Esophagus squamous epithelium (tissue), 5 donors: ENCODE results near the gene CDH24. TPM values are rescaled to one million over a fixed set of nuclear protein-coding genes. Genes with fewer than 3 reads are reported as not detected.

Experiments
- DNase-seq: peaks from one replicate; lab custom pipeline; 2025; lab: John Stamatoyannopoulos, UW
- H3K27ac ChIP-seq, 4 donors: fragments of 200-600 bp; sonication (generic); one replicate each; pipeline ENCODE4 v1.5.1; 2016 to 2019; ENCODE audit warnings: mild to moderate bottlenecking in 1 of 4
- H3K27me3 ChIP-seq, 4 donors: fragments of 200-600 bp; sonication (generic); 1 replicate in 3 of 4; 2 replicates in 1 of 4; pipeline versions ENCODE4 v1.5.1 to v1.6.0; 2017 to 2021; ENCODE audit warnings: antibody characterized with exemption in 1 of 4
- H3K36me3 ChIP-seq, 3 donors: fragments of 200-600 bp; sonication (generic); one replicate each; pipeline ENCODE4 v1.5.1; 2016 to 2019
- H3K4me1 ChIP-seq, 3 donors: fragments of 200-600 bp; sonication (generic); one replicate each; pipeline ENCODE4 v1.5.1; 2017 to 2019
- H3K4me3 ChIP-seq, 4 donors: fragments of 200-600 bp; sonication (generic); 1 replicate in 3 of 4; 2 replicates in 1 of 4; pipeline ENCODE4 v1.5.1; 2016 to 2019; ENCODE audit warnings: mild to moderate bottlenecking in 2 of 4, moderate library complexity in 1 of 4
- H3K9me3 ChIP-seq, 3 donors: fragments of 200-600 bp; sonication (generic); one replicate each; pipeline ENCODE4 v1.5.1; 2016 to 2019
- POLR2A ChIP-seq, 4 donors: fragments of 450-650 bp; IDR thresholded peaks; one replicate each; pipeline ENCODE4 v1.6.1; 2017; ENCODE audit warnings: antibody characterized with exemption in 4 of 4, mild to moderate bottlenecking in 4 of 4, moderate library complexity in 3 of 4
- WGBS, 2 donors: methylation state at CpG; one replicate each; pipeline ENCODE4 v1.1.5; 2018; 5-methylcytosine and 5-hydroxymethylcytosine counted together
- intact Hi-C: fragments of 100-400 bp; cut with DNase I; formaldehyde crosslinking; loops from one replicate; pipeline ENCODE4 v1.15.0; 2022
- total RNA-seq, 4 donors: library from RNA; depleted of rRNA; stranded (reverse); fragments of >200 nt; gene quantifications; one replicate each; pipeline ENCODE4 v1.1.0, GENCODE V29; 2016
- TF ChIP-seq, protein P1 (sequence below), 6 experiments: fragments of 450-650 bp in 4 of 6; fragments of 200-600 bp in 2 of 6; sonication (generic) in 2 of 6; IDR thresholded peaks; one replicate each; pipeline ENCODE4 v1.5.1; 2016 to 2019; ENCODE audit warnings: antibody characterized with exemption in 6 of 6, mild to moderate bottlenecking in 4 of 6, moderate library complexity in 4 of 6
- donor health status: DM: yes; HTN: yes; CAD: no.

CDH24 gene
- total RNA-seq, 4 donors from 2014 or later = 3.4 to 6.7 (median 4.8) TPM

DNA sequence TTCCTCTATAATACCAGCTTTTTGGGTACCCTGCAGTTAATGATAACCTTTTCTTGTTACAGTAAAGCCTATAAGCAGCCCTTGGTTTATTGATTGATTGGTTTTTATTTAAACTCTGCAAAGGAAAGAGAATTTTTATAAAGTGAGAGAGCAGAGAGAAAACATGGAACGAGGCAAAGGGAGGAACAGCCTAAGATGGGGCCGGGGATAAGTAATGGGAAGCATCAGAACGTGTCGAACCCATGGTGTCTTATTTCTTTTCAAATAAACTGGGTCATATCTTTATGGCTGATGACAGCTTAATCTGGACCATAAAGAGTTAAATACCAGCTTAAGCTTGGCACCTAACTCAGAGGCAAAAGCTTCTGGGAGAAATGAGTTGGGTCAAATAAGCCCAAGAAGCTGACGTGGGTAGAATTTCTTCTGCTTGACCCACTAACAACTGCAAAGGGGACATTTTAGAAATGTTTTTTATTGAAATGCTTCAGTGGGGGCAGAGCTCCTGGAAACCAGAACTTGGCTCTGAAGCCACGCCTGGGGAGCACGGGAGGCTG lies 35.4 kb downstream of the CDH24 start:
- no peaks in the 10 kb centered on the region for H3K4me1 ChIP-seq
- no peak overlapping the region for H3K27ac ChIP-seq
- no peaks in the 10 kb centered on the region for H3K27me3 ChIP-seq
- 64 to 72% methylated on average over 7 of the region's 7 CpGs for WGBS, 2 donors
- TF ChIP-seq, protein P1, sequence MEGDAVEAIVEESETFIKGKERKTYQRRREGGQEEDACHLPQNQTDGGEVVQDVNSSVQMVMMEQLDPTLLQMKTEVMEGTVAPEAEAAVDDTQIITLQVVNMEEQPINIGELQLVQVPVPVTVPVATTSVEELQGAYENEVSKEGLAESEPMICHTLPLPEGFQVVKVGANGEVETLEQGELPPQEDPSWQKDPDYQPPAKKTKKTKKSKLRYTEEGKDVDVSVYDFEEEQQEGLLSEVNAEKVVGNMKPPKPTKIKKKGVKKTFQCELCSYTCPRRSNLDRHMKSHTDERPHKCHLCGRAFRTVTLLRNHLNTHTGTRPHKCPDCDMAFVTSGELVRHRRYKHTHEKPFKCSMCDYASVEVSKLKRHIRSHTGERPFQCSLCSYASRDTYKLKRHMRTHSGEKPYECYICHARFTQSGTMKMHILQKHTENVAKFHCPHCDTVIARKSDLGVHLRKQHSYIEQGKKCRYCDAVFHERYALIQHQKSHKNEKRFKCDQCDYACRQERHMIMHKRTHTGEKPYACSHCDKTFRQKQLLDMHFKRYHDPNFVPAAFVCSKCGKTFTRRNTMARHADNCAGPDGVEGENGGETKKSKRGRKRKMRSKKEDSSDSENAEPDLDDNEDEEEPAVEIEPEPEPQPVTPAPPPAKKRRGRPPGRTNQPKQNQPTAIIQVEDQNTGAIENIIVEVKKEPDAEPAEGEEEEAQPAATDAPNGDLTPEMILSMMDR (IDR thresholded peaks at IDR 0.05) = no peak
- TF ChIP-seq POLR2A (IDR thresholded peaks at IDR 0.05) = no peak
- DNase-seq = no peak
- H3K36me3 ChIP-seq = peaks cover 0 to 39% (median 15%) of the 10 kb centered on the region in 3 donors
- intact Hi-C loops = no loop called here
- H3K4me3 ChIP-seq = no peak overlapping the region
- H3K9me3 ChIP-seq = no peaks in the 10 kb centered on the region

DNA sequence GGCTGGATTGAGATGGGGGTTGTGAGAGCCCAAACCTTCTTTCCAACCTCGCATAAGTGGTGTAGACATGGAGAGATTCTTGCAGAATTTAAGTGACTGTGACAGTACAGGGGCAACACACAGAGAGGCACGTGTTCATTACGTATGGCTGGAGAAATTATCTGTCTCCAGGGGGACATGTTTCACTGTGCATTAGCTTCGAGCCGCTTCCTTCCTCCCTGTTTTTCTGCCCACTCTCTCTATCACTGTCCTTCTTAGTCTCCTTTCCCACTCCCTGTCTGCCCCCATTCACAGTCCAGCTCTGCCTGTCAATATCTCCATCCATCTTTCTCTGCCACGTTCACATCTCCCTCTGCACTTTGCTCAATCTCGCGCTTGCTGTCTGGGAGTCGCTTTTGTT lies 35.9 kb downstream of the CDH24 start:
- 76 to 77% methylated on average over 9 of the region's 9 CpGs for WGBS, 2 donors
- TF ChIP-seq POLR2A (IDR thresholded peaks at IDR 0.05) = no peak
- TF ChIP-seq, protein P1 (IDR thresholded peaks at IDR 0.05) = no peak
- Histone ChIP-seq H3K4me1 (no peaks in the 10 kb centered on the region), H3K27ac (no peak overlapping the region), H3K36me3 (peaks cover 0 to 34% (median 15%) of the 10 kb centered on the region in 3 donors), H3K4me3 (no peak overlapping the region), H3K27me3 (no peaks in the 10 kb centered on the region), H3K9me3 (no peaks in the 10 kb centered on the region)
- intact Hi-C loops = no loop called here
- no peak for DNase-seq

DNA sequence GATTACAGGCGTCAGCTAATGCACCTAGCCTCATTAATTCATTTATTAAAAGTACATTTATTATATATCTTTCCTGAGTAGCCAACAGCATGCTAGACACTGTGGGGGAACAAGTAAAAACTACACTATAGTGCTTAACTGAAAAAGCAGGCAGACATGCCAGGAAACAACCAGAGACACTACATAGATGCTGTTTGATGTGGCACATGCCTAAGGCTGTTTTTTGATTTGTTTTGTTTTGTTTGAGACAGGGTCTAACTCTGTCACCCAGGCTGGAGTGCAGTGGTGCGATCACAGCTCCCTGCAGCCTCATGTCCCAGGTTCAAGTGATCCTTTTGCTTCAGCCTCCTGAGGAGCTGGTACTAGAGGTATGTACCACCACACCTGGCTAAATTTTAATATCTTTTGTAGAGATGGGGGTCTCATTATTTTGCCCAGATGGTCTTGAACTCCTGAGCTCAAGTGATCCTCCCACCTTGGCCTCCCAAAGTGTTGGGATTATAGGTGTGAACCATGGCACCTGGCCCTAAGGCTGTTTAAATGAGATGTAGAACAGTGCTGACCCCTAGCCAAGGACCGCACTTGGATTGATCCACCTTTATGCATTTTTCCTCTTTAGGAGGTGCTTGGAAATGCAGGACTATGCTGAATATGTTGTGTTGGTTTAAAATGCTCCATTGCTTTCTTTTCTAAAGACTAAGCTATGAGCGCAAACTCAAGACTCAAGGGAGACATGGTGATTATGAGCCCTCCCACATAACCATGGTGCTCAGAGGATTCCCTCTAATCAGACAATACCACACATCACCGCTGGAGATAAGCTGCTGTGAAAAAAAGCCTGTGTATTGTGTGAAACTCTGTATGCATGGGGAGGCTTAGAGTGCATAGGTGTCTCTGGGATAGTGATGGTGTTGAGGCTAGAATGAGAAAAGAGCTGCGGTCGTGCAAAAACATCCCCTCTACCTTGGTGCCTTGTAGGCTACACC lies 36.9 kb downstream of the CDH24 start:
- H3K27ac ChIP-seq = no peak overlapping the region
- 85 to 90% methylated on average over 7 of the region's 7 CpGs for WGBS, 2 donors
- TF ChIP-seq, protein P1 (IDR thresholded peaks at IDR 0.05) = no peak
- no peak for TF ChIP-seq POLR2A (IDR thresholded peaks at IDR 0.05)
- intact Hi-C loops = no loop called here
- H3K4me1 ChIP-seq = no peaks in the 10 kb centered on the region
- no peak for DNase-seq
- H3K27me3 ChIP-seq = no peaks in the 10 kb centered on the region
- H3K9me3 ChIP-seq = no peaks in the 10 kb centered on the region
- H3K4me3 ChIP-seq = no peak overlapping the region
- H3K36me3 ChIP-seq = peaks cover 0 to 24% (median 6%) of the 10 kb centered on the region in 3 donors

DNA sequence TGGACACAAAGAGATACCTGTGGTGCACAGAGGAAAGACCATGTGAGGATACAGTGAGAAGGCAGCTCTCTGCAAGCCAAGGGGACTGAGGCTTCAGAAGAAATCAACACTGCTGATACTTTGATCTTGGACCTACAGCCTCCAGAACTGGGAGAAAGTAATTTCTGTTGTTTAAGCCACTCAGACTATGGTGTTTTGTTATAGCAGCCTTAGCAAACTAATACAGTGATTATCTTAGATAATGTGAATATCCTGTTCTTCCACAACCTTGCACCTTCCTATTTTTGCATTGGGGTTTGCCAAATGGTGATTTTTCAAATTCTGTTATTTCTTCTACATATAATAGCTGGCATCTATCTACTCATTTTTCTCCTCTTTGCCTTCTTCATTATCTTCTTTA lies 39.2 kb downstream of the CDH24 start:
- Histone ChIP-seq H3K4me3 (no peak overlapping the region), H3K4me1 (no peaks in the 10 kb centered on the region), H3K27ac (no peak overlapping the region), H3K27me3 (no peaks in the 10 kb centered on the region), H3K36me3 (peaks cover 0 to under 1% (median 0%) of the 10 kb centered on the region in 3 donors), H3K9me3 (no peaks in the 10 kb centered on the region)
- intact Hi-C loops = no loop called here
- TF ChIP-seq, protein P1 (IDR thresholded peaks at IDR 0.05) = no peak
- TF ChIP-seq POLR2A (IDR thresholded peaks at IDR 0.05) = no peak
- DNase-seq = no peak

DNA sequence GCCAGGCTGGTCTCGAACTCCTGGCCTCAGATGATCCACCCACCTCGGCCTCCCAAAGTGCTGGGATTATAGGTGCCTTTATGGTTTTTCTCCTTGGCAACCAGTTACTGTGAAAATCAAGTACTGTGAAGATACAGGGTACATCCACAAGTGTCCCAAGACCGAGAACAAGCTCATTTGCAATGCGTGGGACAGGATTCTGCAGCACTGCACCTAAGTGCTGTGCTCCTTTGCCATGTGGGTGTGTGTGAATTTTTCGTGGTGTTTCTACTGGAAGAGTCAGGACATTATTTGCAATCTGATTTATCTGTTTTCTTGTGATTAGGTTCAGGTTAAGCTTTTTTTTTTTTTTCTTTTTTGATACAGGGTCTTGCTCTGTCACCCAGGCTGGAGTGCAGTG lies 40.2 kb downstream of the CDH24 start:
- no peaks in the 10 kb centered on the region for H3K27me3 ChIP-seq
- DNase-seq = no peak
- WGBS, 2 donors = 83 to 89% methylated on average over 3 to 5 of the region's 5 CpGs
- H3K27ac ChIP-seq = no peak overlapping the region
- TF ChIP-seq, protein P1 (IDR thresholded peaks at IDR 0.05) = no peak
- no peak for TF ChIP-seq POLR2A (IDR thresholded peaks at IDR 0.05)
- H3K9me3 ChIP-seq = no peaks in the 10 kb centered on the region
- H3K4me3 ChIP-seq = no peak overlapping the region
- intact Hi-C loops = no loop called here
- H3K36me3 ChIP-seq = no peaks in the 10 kb centered on the region
- H3K4me1 ChIP-seq = no peaks in the 10 kb centered on the region
